Activated naive CD4-positive, alpha-beta T cell treated with anti-CD3 and anti-CD28 coated beads, Interleukin-2, amount 50 U/mL, for 72 hours (primary cell): ENCODE data around the gene RIN2. TPM values are rescaled to one million over a fixed set of nuclear protein-coding genes. Genes with fewer than 3 reads are reported as not detected.
"Not testable (repeated sequence)": the region's sequence is repeated elsewhere in the genome, so short reads cannot be mapped to it uniquely, and the experiment has no call there.

Source experiments
- ATAC-seq, 2 donors: fragments of 150-1000 bp; cut with Tn5 transposase; 2 replicates each; pipeline ENCODE4 v1.10.0; 2021; ENCODE audit warnings: mild to moderate bottlenecking in 2 of 2, moderate library complexity in 2 of 2
- DNase-seq, 2 donors: peaks; one replicate each; pipeline ENCODE4 v3.0.0; 2021 to 2022; ENCODE audit warnings: low spot score in 2 of 2
- H3K27ac Mint-ChIP-seq, 2 donors: one replicate each; pipeline ENCODE4 v1.8.0; 2022; ENCODE audit warnings: mild to moderate bottlenecking in 2 of 2, mixed read lengths in 2 of 2
- H3K36me3 Mint-ChIP-seq, 2 donors: one replicate each; pipeline ENCODE4 v1.8.0; 2022; ENCODE audit warnings: mixed read lengths in 2 of 2
- H3K9me3 Mint-ChIP-seq, 2 donors: one replicate each; pipeline ENCODE4 v1.8.0; 2022; ENCODE audit warnings: mixed read lengths in 2 of 2
- total RNA-seq, 2 donors: library from RNA; stranded (reverse); gene quantifications; one replicate each; pipeline ENCODE4 v1.2.3, GENCODE V29; 2022

Gene RIN2
- total RNA-seq, 2 donors from 2014 or later, result not detected

DNA sequence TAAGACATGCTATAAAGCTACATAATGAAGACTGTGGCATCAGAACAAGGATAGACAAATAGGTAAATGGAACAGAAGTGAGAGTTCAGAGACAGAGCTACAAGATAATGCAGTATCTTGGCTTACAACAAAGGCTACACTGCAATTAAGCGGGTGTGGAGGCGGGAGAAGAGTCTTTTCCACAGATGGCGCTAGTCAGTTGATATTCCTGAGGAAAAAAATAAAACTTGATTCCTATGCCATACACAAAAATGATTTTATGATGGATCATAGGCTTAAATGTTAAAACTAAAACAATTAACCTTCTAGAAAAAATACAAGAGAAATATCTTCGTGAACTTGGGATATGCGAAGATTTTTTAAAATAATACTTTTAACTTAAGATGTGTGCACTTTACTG lies 31.0 kb downstream of the RIN2 start:
- Mint-ChIP-seq H3K27ac (no peak overlapping the region), H3K9me3 (peaks cover 0 to 16% of the 10 kb centered on the region in 2 donors), H3K36me3 (no peaks in the 10 kb centered on the region)
- no peak for DNase-seq
- no peak for ATAC-seq

DNA sequence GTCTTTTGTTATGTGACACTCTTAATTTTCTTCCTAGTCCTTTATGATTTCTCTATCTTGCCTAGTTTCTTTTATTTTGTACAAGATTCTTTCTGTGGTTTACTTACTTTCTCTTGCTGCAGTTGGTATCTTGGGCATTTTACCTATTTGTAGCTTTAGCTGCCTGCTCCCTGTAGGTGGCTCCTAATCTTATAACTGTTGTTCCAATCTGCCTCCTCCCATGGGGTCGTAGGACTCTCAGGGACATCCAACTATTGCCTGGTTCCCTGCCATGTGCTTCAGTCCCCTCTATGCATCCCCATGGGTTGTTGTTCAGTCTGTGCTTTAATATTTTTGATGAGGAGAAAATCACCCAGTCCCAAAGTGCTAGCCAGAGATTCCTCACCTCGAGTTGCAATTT lies 31.4 kb downstream of the RIN2 start:
- no peaks in the 10 kb centered on the region for H3K36me3 Mint-ChIP-seq
- no peak for ATAC-seq
- peaks cover 0 to 16% of the 10 kb centered on the region in 2 donors for H3K9me3 Mint-ChIP-seq
- no peak overlapping the region for H3K27ac Mint-ChIP-seq
- no peak for DNase-seq

DNA sequence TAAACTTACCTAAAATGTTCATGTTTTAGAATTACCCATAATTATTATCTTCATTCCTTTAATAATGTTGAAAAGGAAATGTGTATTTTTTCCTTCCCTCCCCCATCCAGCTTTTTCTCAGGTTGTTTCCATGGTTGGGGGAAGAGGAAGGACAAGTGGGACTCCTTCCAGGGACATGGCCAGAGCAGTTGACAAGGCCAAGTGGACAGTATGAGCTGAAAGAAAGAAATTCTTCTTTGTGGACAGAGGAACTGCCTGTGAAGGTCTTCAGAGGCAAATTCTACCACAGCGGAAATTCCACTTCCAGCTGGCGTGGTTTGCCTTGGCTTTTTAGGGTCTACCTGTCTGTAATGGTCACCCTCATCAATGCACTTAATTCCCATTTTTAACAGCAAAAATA lies 33.8 kb downstream of the RIN2 start:
- H3K9me3 Mint-ChIP-seq, result peaks cover 0 to 16% of the 10 kb centered on the region in 2 donors
- no peak for ATAC-seq
- no peak overlapping the region for H3K27ac Mint-ChIP-seq

DNA sequence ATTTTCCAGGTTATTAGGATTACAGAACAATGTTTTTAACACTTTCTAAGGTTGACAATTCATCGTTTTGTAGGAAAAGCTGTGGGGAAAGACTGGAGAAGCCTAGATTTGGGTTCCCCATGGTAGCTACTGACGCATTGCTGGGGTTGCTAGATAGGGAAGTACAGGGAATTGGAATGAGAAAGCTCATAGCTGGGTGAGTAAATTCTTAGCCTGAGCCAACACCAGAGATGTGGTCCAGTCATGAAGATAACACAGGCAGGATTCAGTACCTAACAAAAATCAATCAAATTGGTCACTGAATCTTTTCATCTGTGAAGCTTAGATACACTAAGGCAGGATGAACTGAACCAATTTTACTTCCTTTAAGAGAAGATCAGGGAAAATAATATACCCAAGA lies 35.7 kb downstream of the RIN2 start:
- ATAC-seq, result no peak
- Mint-ChIP-seq H3K27ac (no peak overlapping the region), H3K36me3 (no peaks in the 10 kb centered on the region)

More for the DNA sequence above, 33.8 kb downstream of the RIN2 start:
- H3K36me3 Mint-ChIP-seq, result no peaks in the 10 kb centered on the region
- DNase-seq, result no peak

DNA sequence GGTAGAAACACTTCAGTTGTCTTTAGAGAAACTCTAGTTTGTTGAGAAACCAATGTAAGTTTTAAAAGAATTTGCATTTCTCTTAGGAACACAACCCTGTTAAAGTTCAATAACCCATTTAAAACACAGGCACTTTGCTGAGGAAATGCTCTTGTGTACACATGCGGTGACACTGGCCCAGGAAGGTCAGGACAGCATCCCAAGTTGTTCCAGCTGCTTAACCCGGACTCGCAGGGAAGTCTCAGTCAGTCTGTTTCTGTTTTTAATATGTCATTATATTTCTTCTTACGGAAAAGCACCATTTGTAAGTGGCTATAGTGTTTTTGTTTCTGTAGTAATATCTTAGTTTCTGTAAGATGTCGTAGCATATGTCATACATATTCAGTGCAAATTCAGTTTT lies 36.9 kb downstream of the RIN2 start:
- no peak overlapping the region for H3K27ac Mint-ChIP-seq
- DNase-seq, result no peak
- H3K36me3 Mint-ChIP-seq, result no peaks in the 10 kb centered on the region
- ATAC-seq, result no peak
- peaks cover 0 to 3% of the 10 kb centered on the region in 2 donors for H3K9me3 Mint-ChIP-seq

More for the DNA sequence above, 35.7 kb downstream of the RIN2 start:
- no peak for DNase-seq
- H3K9me3 Mint-ChIP-seq, result peaks cover 0 to 13% of the 10 kb centered on the region in 2 donors

DNA sequence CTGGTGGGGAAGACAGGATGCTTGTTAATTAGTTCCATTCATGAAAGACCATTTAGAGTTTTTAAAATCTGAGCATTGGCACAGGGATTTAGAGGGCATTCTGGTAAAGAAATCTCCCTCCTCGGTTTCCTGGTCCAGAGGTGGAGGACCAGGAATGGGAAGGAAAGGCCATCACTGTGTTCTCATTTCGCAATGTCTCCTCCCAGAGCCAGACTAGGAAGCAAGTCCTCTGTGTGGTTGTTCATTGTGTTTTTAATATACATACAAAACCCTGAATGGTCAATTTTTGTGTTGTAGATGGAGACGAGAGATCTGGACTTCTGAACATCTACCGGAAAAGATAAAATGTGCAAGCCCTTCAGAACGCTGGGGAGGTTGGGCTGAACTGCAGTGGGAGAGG lies 41.3 kb downstream of the RIN2 start:
- ATAC-seq, result no peak
- Mint-ChIP-seq H3K36me3 (no peaks in the 10 kb centered on the region), H3K9me3 (no peaks in the 10 kb centered on the region), H3K27ac (no peak overlapping the region)
- no peak for DNase-seq

DNA sequence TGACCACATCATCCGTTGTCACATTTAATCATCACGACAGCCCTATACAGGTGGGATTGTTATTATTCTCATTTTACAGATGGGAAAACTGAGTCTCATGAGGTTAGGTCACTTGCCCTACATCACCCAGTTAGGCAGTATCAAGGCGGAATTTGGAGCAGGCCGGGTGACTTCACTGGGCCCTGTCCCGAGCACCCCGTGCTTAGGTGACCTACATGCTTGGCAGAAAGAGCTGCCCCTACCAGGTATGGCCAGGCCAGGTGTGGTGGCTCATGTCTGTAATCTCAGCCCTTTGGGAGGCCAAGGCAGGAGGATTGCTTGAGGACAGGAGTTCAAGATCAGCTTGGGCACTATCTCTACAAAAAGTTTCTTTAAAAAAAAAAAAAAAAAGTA lies 44.0 kb downstream of the RIN2 start:
- H3K36me3 Mint-ChIP-seq, result no peaks in the 10 kb centered on the region
- no peaks in the 10 kb centered on the region for H3K9me3 Mint-ChIP-seq
- DNase-seq (no peak), ATAC-seq (no peak)
- H3K27ac Mint-ChIP-seq, result no peak overlapping the region

DNA sequence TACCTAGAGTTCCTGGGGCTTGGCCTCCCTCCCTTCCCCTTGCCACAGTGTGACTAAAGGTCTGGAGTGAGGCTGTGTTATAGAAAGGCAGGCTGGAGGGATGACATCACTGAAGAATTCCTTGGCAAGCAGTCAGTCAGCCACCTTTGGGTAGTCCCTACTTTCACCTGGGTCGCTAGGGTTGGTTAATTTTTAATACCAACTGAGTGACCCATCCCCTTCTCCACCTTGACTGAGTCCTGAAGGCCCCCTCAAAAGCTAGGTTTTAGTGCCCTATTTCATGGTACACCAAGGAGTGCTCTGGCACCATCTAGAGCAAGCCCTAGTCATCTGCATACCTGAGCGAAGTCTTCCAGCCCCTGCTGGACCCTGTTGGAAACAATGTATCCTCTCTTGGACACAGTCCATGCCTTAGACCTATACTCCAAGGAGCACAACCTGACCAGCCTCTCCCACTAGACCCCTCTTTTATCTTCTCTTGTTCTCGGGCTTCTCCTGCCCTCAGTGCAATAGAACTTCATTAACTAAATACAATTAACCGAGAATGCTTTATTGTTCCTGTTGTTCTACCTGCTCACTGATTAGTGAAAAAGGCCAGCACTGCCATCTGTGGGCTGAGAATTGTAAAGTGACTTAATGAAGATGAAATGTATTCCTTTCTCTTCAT lies 44.6 kb downstream of the RIN2 start:
- no peak for ATAC-seq
- DNase-seq, result no peak
- Mint-ChIP-seq H3K9me3 (no peaks in the 10 kb centered on the region), H3K27ac (no peak overlapping the region), H3K36me3 (no peaks in the 10 kb centered on the region)

DNA sequence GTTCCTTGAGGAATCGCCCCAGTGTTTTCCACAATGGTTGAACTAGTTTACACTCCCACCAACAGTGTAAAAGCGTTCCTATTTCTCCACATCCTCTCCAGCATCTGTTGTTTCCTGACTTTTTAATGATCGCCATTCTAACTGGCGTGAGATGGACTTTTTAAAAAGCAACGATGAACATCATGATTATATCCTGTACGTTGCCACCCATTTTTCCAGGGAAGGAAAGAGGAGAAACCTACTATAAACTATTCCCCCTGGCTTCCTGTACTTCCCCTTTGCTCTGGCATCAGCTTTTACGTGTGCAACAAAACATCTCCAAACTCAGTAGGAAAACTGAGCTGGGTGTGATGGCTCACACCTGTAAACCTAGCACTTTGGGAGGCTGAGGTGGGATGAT lies 48.2 kb downstream of the RIN2 start:
- ATAC-seq, H3K9me3 Mint-ChIP-seq: not testable (repeated sequence)

DNA sequence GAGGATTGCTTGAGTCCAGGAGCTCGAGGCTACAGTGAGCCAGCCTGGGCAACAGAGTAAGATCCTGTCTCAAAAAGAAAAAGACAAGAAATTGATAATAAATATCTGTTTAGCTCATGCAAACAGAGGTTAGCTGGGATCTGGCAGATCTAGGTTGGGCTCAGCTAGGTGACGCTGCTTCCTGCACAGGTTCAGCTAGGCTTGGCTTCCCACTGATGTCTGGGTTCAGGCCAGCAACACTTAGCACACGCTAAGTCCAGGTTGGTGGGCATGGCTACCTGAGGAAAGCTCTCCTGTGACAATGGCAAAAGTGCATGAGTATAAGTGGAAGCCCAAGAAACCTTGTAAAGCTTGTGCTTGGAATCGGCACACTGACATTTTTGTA lies 48.7 kb downstream of the RIN2 start:
- no peaks in the 10 kb centered on the region for H3K36me3 Mint-ChIP-seq
- DNase-seq (no peak), ATAC-seq (no peak)
- H3K27ac Mint-ChIP-seq, result no peak overlapping the region
- H3K9me3 Mint-ChIP-seq, result peaks cover 0 to 3% of the 10 kb centered on the region in 2 donors

More for the DNA sequence above, 48.2 kb downstream of the RIN2 start:
- not testable (repeated sequence) for H3K36me3 Mint-ChIP-seq, H3K27ac Mint-ChIP-seq, DNase-seq

DNA sequence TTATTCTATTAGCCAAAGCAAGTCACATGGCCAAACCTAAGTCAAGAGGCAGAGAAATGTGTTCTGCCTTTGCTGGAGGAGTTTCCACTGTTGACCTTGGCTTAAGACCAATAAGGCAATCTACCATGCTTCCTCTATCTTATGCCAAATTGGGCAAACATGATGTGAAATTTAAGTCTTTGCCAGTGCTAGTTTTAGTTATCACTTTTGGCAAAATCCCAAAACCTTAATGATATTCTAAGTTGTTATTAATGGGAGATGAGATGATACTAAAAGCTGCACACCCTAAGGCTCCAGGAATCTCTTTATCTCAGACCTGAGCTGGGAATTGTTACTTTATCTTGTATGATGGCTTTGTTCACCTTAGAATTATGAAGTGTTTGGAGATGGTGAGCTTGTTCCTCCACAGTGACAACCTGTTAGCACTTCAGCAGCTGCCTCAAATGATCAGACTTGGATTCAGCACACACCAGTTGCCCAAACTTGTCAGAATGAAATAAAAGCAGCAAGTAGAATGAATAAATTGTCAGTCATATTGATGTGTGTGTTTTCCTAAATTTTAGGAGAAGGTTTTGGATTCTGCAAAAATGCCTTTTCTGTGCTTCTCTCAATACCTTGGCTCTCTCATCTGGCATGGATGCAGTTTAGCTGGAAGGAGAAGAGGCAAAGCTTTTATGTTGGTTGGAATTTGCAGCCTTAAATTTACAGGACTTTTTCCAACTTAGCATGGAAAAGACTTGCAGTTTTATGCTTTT lies 49.3 kb downstream of the RIN2 start:
- DNase-seq, result no peak
- H3K9me3 Mint-ChIP-seq, result peaks cover 0 to 3% of the 10 kb centered on the region in 2 donors
- no peaks in the 10 kb centered on the region for H3K36me3 Mint-ChIP-seq
- no peak for ATAC-seq
- H3K27ac Mint-ChIP-seq, result no peak overlapping the region
